ENCODE results near the gene TOP2B.
A peak's percentile ranks its signal among the peaks of the same experiment; 100 is the strongest.

TOP2B gene

DNA sequence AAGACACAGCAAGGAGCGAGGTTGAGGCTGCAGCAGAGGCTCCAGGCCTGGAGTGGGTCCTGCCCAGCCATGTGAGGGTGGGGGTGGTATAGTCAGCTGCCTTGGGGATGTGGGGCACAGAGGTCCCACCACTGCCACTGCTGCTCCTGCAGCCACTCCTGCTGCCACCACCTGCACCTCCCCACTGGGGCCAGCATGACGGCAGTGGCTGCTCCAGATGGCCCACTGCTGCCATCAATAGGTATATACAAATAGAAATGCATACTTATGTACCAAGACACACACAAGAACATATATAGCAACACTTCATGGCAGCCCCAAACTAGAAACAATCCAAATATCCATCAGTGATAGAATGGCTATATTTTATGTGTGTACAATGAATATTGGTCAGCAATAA lies 10.0 kb upstream of the TOP2B start:
- DNase-seq: no peak

DNA sequence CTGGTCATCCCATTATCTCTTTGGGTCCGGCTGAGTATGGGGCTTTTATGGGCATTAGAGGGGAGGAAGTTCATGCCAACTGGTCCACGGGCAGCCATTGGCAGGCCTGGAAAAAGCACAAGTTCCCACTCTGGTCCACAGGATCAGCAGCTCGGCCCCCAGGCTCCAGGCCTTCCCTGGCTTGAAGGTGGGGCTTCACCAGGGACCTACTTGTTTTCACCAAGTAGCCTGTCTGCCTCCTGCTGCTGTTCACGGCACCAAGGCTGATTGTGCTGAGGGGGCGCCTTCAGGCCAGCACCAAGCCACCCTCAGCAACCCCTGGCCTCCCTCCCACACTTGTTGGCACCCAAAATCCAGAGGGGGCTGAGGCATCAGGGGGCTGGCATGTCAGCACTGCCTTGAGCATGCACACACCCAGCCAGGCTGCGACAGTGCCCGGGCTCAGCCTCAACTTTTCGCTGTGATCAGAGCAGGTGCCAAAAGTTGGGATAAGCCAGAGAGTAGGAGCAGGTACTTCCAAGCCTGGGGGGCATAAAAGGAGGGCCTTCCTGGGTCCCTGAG lies 9.1 kb upstream of the TOP2B start:
- DNase-seq: no peak

DNA sequence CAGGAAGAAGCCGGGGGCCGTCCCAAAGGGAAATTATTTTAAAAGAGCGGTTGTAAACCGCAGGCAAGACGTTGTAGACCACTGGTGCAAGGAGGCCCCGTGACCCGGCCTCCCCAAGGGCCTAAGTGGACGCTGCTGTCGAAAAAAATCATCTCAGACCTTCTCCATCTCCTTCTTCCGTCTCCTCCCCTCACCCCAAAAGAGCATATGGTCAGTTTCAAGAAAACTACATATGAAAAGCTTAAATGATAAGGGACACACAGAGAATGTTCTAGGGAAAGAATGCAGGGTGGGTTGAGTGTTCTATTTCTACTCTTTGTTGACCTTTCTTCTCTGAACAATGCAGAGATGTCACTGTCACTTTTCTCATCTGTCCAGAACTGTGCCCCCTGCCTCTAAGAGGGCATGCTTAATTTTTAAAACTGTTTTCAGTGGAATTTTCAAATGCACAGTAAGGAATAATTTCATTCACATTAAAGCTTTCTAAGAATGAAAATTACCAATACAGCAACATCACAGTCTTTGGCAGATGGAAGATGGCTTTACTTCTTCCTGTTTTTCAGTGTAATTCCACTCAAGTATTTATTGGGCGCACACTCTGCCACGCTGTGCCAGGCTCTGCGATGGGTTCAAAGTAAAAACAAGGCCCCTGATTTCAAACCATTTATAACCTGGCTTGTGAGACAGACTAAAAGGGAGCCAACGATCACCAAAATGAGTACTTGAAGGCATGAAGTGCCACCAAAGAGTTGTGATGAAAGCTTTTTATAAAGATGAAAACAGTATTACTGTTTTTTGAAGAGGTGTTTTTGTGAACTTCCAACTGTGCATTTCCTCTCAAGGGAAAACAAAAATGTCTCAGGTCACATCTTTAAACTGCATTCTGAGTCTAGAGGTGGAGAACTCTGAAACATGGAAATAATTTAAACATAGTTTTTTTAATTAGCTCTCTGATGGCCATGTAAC lies 891 bp upstream of the TOP2B start:
- peak; percentile 57 for DNase-seq

DNA sequence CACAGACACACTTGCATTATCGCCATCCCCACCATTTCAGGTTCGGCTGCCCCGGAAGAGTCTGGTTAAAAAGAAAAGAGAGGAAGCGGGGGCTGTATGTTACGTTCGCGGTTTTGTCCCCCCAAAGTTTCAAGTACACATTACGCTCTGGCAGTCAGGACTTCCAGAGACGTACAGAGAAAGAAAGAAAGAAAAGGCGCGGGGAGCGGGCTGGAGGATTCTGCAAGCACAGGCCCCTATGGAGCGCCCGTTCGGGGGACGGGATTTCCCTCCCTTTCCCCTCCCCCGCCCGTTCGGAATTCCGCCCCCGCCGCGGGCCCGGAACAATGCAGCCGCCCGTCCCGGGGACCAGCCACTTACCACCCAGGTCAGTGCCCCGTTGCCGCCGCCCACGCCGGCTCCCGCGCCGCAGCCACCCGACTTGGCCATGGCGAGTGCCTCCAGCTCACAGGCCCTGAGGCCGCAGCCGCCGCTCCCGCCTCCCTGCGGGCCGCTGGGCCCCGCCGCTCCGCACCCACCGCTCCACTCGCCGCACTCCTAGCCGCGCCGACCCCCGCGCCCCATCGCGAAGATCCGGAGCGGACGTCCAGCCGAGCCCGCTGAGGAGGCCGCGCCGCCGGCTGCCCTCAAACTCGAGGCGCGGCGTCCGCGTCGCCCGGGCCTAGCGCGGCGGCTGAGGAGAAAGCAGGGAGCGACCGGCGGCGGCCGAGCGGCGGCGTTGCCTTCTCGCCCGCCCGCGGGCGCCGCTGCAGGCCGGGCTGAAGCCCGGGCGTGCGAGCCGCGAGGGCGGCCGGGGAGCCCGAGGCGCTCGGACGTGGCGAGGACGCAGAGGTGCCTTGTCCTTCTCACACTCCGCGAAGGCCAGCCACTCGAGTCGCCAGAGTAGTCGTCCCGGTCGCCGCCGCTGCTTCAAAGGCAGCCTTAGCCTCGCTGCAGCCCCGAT lies 567 bp downstream of the TOP2B start:
- DNase-seq: peak; percentile 51

DNA sequence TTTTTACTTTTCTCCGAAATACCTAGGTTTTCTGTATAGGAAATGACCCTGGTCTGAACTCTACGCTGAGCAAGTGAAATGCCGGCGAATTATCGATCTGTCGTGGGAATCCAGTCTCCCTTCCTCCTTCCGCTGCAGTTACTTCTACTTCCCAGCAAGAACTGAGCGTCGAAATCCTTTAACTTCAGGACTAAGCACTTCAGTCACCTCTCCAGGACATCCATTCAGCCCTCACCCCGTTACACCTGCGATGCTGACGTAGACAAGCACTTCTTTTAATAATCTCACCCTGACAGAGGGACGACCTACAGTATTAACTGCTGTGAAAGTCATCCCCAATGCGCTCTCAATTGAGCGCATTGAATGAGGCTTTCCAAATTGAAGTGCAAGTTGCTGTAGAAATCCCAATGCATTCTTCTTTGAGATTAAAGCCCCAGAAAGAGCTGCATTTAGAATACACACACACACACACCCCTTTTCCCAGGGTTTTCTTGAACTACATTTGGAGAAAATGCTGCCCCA lies 1.3 kb downstream of the TOP2B start:
- DNase-seq: peak; percentile 5

DNA sequence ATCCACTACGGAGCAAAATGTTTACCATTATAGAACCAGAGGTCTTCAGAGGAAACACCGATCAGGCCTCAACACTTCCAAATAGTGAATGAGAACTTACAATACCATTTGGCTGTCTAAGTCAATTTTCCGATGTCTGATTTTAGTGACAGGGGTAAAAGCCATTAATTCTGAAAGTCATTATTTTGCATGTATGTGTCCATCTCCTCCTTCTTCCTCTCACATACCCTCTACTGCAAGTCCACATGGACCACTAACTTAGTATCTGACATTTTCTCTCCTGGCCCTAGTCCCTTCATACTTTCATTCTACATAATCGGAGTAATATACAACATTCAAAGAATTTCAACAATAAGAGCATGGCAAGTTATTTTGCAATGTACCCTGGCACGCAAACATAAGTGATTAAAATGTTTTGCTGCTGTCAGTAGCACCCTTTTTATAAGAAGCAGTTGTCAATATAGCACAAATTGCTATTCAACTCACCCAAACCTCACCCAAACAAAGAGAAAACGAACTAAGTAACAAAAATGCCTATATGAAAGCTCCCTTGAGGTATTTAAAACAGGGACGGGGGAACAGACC lies 1.9 kb downstream of the TOP2B start:
- no peak for DNase-seq

DNA sequence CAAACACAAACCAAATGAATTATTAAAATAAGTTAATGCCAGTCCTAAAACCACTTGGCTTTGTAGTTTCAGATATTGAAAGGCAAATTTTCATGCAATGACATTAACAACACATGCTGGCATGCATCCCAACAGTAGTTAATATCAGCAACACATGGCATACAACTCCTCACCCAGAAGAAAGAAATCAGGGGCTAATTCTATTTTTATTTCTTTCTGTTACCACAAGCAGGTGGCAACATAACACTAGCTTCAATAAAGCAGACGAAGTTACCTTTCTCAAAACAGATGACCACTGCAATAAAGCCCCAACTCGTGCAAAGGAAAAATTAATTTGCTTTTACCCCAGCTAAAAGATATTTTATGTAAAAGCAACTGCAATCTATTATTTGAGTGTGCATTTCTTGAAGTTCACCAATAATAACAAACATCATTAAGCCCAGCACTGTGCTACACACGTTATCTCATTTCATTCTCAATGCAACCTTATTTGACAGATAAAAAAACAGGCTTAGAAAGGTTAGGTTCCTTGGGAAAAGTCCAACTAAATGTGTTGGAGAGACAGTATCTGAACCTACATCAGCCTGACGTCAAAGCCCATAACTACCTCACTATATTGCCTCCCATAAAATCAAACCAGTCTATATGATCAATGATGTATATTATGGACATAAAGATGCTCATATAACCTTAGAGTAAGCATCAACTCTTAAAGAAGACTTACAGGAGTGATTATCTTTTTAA lies 2.8 kb downstream of the TOP2B start:
- no peak for DNase-seq

DNA sequence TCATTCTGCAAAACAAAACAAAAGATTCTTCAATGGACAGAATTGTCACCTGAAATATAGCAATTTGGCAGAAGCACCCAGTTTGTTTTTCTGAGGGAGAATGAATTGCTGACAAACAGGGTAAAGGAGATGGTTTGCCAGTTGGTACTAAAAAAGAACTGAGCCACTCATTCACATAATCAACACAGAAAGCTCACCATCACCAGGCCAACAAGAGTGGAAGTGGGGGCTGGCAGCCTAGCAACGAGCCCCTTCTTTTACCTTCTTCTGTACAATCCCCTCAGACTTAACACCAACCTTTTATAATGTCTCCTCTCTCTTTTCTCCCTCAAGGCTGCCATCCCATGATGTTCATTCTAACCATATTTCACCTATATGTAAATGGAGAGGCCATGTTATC lies 5.9 kb downstream of the TOP2B start:
- DNase-seq: no peak

DNA sequence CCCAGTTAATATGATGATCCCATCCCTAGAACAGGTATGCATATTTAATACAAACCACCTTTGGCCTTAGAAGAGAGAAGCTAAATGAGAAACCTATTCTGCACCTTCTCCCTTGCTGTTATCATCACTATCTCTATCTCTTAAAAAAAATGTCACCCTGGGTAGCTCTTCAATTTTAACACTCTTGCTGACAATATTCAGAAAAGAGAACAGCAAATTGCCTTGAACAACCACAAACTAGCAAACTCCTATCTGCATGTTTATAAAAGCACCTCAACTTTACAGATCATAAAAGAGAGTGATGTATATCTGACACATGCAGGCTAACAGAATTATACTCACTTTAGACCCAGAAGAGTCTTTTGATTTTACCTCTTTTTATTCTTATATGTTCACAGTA lies 7.4 kb downstream of the TOP2B start:
- no peak for DNase-seq

DNA sequence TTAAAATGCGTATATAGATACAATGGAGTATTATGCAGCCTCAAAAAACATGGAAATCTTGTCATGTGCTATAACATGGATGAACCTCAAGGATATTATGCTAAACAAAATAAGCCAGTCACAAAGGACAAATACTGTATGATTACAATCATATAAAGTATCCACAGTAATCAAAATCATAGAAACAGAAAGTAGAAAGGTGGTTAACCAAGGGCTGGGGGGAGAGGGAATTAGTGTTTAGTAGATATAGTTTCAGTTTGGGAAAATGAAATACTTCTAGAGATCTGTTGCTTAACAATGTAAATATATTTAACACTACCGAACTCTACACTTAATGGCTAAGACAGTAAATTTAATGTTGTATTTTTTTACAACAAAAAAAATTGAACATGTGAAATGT lies 9.0 kb downstream of the TOP2B start:
- DNase-seq: no peak

DNA sequence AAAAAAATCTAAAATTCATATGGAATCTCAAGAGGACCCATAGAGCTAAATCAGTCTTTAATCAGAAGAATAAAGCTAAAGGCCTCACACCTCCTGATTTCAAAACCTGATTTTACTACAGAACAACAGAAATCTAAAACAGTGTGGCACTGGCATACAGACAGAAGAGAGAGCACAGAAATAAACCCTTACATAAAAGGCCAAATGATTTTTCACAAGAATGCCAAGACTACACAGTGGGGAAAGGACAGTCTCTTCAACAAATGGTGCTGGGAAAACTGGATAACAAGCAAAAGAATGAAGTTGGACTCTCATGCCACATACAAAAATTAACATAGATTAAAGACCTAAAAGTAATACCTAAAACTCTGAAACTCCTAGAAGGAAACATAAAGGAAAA lies 10.1 kb downstream of the TOP2B start:
- DNase-seq: no peak

DNA sequence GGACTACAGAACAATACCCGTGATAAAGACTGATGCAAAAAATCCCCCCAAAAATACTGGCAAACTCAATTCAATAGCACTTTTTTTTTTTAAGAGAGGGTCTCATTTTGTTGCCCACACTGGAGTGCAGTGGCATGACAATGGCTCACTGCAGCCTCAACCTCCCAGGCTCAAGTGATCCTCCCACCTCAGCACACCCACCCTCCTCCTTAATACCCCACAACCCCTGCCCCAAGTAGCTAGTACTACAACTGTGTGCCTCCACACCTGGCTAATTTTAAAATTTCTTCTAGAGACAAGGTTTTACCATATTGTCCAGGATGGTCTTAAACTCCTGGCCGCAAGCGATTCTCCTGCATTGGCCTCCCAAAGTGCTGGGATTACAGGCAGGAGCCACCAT lies 11.4 kb downstream of the TOP2B start:
- no peak for DNase-seq

DNA sequence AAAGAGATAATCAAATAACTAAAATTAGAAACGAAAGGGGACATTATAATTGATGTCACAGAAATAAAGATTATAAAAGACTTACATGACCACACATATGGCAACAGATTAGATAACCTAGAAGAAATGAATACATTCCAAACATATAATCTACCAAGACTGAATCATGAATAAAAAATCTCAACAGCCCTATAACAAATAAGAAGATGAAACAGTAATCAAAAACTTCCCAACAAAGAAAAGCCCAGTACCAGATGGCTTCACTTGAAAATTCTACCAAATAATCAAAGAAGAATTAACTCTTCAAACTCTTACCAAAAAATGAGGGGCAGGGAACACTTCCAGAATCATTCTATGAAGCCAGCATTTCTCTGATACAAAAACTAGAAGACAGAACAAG lies 11.8 kb downstream of the TOP2B start:
- no peak for DNase-seq

DNA sequence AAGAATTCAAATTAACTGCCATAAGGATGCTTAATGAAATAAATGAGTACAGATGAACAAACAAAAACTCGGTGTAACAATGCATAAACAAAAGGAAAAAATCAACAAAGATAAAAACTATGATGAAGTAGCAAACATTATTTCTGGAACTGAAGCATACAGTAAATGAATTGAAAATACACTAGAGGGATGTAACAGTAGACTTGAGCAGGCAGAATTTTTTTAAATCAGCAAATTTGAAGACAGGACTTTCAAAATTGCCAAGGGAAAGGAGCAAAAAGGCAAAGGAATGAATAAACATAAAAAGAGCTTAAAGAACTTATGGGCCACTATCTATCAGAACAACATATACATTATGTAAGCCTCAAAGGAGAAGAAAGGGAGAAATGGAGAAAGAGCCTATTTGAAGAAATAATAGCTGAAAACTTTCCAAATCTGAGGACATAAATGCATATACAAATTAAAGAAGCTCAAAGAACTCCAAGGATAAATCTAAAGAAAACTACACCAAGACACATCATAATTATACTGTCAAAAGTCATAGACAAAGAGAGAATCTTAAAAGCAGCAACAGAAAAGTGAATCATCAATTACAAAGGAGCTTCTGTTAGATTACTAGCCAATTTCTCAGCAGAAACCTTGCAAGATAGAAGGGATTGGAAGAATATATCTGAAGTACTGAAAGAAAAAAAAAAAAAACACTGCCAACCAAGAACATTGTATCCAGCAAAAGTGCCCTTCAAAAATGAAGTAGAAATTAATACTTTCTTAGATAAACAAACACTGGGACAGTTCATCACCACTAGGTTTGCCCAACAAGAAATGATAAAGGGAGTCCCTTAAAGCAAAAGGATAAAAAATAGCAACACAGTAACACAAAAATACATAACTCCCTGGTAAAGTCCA lies 15.5 kb downstream of the TOP2B start:
- DNase-seq: no peak

DNA sequence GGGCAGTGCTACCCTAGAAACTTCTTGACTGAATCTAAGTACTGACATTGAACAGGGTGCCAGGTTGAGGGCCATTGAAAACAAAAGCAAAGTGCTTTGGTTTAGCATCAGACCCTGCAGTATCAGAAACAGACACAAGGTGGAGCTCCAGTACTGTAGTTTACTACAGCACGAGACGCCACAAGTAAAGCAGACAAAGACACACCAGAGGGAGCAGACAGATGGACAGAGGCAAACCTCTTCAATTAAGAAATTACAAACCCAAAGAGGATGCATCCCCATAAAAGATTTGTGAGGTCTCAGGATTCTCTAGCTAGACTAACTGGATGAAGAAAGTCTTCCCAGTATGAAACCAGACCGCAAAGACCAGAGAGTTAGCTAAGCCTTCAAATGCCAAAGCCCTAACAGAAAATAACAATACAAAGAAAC lies 16.6 kb downstream of the TOP2B start:
- DNase-seq: peak; percentile 32

DNA sequence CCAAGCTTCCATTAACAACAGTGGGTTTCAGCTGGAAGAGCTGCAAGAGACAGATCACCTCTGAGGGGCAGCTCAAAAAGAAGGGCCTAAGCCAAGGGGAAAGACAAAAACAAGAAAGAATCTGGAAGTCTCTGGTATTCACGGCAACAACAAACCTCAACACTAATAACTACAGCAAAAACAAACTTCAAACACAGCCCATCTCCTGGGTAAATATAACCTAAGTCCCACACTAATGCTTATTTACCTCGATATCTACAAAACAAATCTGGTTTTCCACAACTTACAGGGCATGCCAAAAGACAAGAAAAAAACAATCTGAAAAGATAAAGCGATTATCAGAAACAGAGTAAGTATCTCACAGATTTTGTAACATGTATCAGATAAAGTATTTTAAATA lies 29.7 kb downstream of the TOP2B start:
- no peak for DNase-seq

DNA sequence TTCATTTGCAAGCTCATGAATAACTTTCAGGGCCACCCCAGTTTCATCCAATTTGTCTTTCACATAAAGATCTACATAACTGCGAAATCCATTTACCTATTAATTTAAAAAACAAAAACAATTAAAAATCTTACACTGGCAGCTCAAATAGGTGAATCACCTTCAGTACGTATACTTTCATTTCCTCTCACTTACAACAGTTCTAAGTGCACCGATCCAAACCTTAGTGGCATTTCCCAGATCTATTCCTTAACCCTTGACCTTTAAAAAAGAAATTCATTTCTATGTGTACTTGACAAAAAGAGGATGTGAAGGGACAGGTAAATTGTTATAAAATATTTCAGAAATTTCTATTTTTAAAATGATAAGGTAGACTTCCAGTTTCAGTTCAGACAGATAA lies 30.8 kb downstream of the TOP2B start:
- no peak for DNase-seq

DNA sequence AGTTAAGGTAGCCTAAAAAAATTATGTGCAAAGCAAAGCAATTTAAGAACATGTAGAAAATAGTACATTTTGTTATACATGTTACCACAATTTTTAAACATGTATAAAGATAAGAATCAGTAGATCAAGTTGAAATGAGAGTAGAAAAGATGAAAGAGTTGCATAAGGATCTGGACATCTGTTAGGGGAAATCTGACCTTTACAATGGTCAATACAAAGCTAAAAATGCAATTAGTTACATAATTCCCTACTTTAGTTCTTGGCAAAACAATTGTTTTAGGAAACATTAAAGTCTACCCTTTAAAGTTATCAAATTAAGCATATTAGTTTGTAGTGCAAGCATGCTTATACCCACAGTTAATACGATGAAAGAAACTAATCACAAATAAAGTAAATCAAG lies 32.7 kb downstream of the TOP2B start:
- DNase-seq: no peak

DNA sequence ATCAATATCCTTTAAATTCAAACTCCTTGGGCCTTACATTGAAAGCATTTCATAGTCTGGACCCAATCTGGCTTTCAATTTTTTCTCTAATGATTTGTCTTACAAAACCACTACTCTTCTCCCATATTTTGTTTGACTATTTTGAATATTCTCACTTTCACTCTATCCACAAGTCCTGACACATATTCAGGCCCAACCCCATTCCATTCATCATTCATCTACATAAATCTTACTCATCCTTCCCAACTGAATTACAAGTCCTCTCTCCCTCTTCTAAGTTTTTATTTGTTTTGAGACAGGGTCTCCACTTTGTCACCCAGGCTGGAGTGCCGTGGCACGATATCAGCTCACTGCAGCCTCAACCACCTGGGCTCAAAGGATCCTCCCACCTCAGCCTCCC lies 43.6 kb downstream of the TOP2B start:
- no peak for DNase-seq

DNA sequence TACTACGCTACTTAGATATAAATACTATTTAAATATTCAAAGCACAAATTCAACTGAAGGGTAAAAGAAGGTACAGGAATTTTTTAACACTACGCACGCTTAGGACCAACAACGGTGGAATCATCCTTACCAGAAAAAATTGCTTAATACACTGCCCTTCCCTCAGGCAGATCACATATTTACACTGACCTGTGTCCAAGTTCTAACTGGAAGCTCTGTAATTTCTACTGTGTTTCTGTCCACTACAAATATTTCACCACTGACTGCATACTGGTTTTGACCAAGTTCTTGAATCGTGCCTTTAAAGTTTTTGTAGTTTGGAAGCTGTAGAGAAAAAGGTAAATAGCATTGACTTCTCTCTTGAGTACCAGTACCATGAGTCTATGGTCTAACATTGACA lies 44.2 kb downstream of the TOP2B start:
- no peak for DNase-seq

DNA sequence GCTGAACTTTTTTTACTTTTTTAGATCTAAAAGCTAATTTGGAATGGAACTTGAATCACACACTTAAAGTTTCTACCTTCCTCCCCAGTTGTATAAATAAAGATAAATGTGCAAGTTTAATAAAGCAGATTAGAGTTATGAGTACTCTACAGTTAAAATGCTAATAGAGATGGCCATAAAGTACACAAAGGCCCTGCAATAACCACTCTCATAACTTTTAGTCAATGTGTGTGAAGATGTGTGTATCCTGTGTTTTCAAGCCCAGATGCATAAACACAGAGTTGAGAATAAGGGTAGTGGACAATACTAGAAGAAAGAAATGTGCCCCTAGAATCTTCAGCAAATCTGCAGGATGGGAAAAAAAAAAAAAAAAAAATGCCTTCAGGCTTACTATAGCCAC lies 45.3 kb downstream of the TOP2B start:
- DNase-seq: no peak

All from NK-92 treated with Interleukin-12 subunit alpha and Interleukin-12 subunit beta, amount 100 ng/mL, for 24 hours (cell line).